DND-41 (cell line): ENCODE measurements around the gene EPB41L4B.

ENCODE experiments used
- CTCF ChIP-seq: IDR thresholded peaks from 2 replicates; pipeline ENCODE4 v1.5.1; 2012; ENCODE audit warnings: borderline replicate concordance, low read length, moderate library complexity, mild to moderate bottlenecking; ENCODE audit not compliant: poor library complexity, severe bottlenecking; ENCODE audit errors: extremely low read depth
- EZH2 ChIP-seq: IDR thresholded peaks from 3 replicates; pipeline ENCODE4 v1.6.1; 2012; ENCODE audit warnings: borderline replicate concordance, low read depth, mild to moderate bottlenecking, moderate library complexity, low read length, inconsistent platforms; ENCODE audit not compliant: severe bottlenecking

- TF ChIP-seq CTCF (no peak), EZH2 (no peak)
These were observed 82.7 kb downstream of the EPB41L4B start for GRCh38 chr9:109238125-109238524.
